Fibroblast of skin of abdomen (primary cell): ENCODE measurements around the gene ADGB.
A peak's percentile ranks its signal among the peaks of the same experiment; 100 is the strongest.
"Not testable (repeated sequence)": the region's sequence is repeated elsewhere in the genome, so short reads cannot be mapped to it uniquely, and the experiment has no call there.

ENCODE experiments used
- DNase-seq: peaks from one replicate; pipeline ENCODE4 v3.0.0-alpha.2; 2013

ADGB gene

GRCh38 chr6:146768722-146769121 is 169.9 kb downstream of the ADGB start:
- no peak for DNase-seq

GRCh38 chr6:146770275-146770964 is 171.6 kb downstream of the ADGB start:
- DNase-seq: no peak

GRCh38 chr6:146770965-146771735 is 172.4 kb downstream of the ADGB start:
- DNase-seq: peak; percentile 18

- DNase-seq: no peak
These were observed 176.4 kb downstream of the ADGB start for GRCh38 chr6:146775220-146775619.

- peak; percentile 29 for DNase-seq
These were observed 183.1 kb downstream of the ADGB start for GRCh38 chr6:146781836-146782235.

- peak; percentile 33 for DNase-seq
These were observed 186.3 kb downstream of the ADGB start for GRCh38 chr6:146785001-146785585.

- DNase-seq: peak; percentile 40
These were observed 189.2 kb downstream of the ADGB start for GRCh38 chr6:146787876-146788508.

- no peak for DNase-seq
These were observed 191.9 kb downstream of the ADGB start for GRCh38 chr6:146790561-146791091.

GRCh38 chr6:146791930-146792329 is 193.2 kb downstream of the ADGB start:
- DNase-seq: no peak

- not testable (repeated sequence) for DNase-seq
These were observed 194.4 kb downstream of the ADGB start for GRCh38 chr6:146793218-146793617.

GRCh38 chr6:146795479-146796133 is 196.8 kb downstream of the ADGB start:
- peak; percentile 10 for DNase-seq

GRCh38 chr6:146803167-146803566 is 204.4 kb downstream of the ADGB start:
- not testable (repeated sequence) for DNase-seq

GRCh38 chr6:146803601-146804000 is 204.8 kb downstream of the ADGB start:
- no peak for DNase-seq

- no peak for DNase-seq
These were observed 207.0 kb downstream of the ADGB start for GRCh38 chr6:146805546-146806325.

- not testable (repeated sequence) for DNase-seq
These were observed 210.2 kb downstream of the ADGB start for GRCh38 chr6:146809014-146809413.

- peak; percentile 76 for DNase-seq
These were observed 214.1 kb downstream of the ADGB start for GRCh38 chr6:146812811-146813321.

- DNase-seq: peak; percentile 55
These were observed 214.8 kb downstream of the ADGB start for GRCh38 chr6:146813554-146813953.

- DNase-seq: peak; percentile 29
These were observed 215.5 kb downstream of the ADGB start for GRCh38 chr6:146814148-146814750.

GRCh38 chr6:146815511-146816462 is 217.0 kb downstream of the ADGB start:
- not testable (repeated sequence) for DNase-seq
